K562 (cell line): ENCODE measurements around the gene APOC4. TPM values are rescaled to one million over a fixed set of nuclear protein-coding genes. Genes with fewer than 3 reads are reported as not detected.

Experiments used
- EZH2 ChIP-seq: IDR thresholded peaks from 2 replicates; pipeline ENCODE4 v1.6.1; 2012; ENCODE audit warnings: low read depth, mild to moderate bottlenecking, inconsistent platforms, low read length, borderline replicate concordance
- MAZ ChIP-seq, 2 experiments: fragments of 450-650 bp in 1 of 2; sonication (generic) in 1 of 2; formaldehyde crosslinking; IDR thresholded peaks in 1 of 2; conservative IDR thresholded peaks in 1 of 2; 2 replicates each; pipeline versions ENCODE4 v1.4.0 to v1.5.0; 2020; ENCODE audit warnings: mild to moderate bottlenecking in 1 of 2, missing genetic modification reagents in 1 of 2
- MLX ChIP-seq, 2 experiments: fragments of 450-650 bp in 1 of 2; sonication (generic) in 1 of 2; formaldehyde crosslinking; conservative IDR thresholded peaks; 2 replicates each; pipeline versions ENCODE4 v1.4.0 to v1.8.1; 2020 to 2022; ENCODE audit warnings: mild to moderate bottlenecking in 1 of 2, missing genetic modification reagents in 1 of 2
- POLR2B ChIP-seq: fragments of 450-650 bp; IDR thresholded peaks from 2 replicates; pipeline ENCODE4 v1.6.1; 2018; ENCODE audit warnings: low read depth; ENCODE audit not compliant: partially characterized antibody
- PYGO2 ChIP-seq: fragments of 450-650 bp; IDR thresholded peaks from 2 replicates; pipeline ENCODE4 v1.6.1; 2016; ENCODE audit warnings: mild to moderate bottlenecking, missing genetic modification characterization, moderate library complexity, missing compliant biosample characterization
- RAD51 ChIP-seq: fragments of 450-650 bp; IDR thresholded peaks from 2 replicates; pipeline ENCODE4 v1.7.1; 2016; ENCODE audit warnings: low read depth, mild to moderate bottlenecking, borderline replicate concordance
- RBFOX2 ChIP-seq: fragments of 200-400 bp; formaldehyde crosslinking; IDR thresholded peaks from 2 replicates; pipeline ENCODE4 v1.6.1; 2017; ENCODE audit warnings: low read depth, mild to moderate bottlenecking, low read length, moderate library complexity
- ZNF263 ChIP-seq: sonication (generic); formaldehyde crosslinking; IDR thresholded peaks from 2 replicates; pipeline ENCODE4 v1.8.0; 2022; ENCODE audit warnings: mild to moderate bottlenecking, missing genetic modification reagents, borderline replicate concordance
- polyA plus RNA-seq, 8 experiments: library from polyadenylated mRNA; depleted of rRNA in 4 of 8; stranded (reverse) in 5 of 8; unstranded in 3 of 8; fragments of >200 nt; fragmentation: Nextera tagmentation in 2 of 8; fragmentation: Illumina TruSeq in 1 of 8; extraction: Ambion mirVana in 2 of 8; extraction: Trizol in 1 of 8; gene quantifications; 2 replicates each; pipeline versions ENCODE4 v1.2.1 to v1.2.3, GENCODE V29; 2011 to 2014; ENCODE audit warnings: inconsistent platforms in 1 of 8, missing spikeins in 1 of 8
- total RNA-seq, 7 experiments: library from RNA; depleted of rRNA in 6 of 7; stranded (reverse); fragments of >200 nt in 6 of 7; fragmentation: Illumina TruSeq in 2 of 7; extraction: Trizol in 2 of 7; gene quantifications; 2 replicates each; pipeline versions ENCODE4 v1.2.1 to v1.2.3, GENCODE V29; 2011 to 2021; ENCODE audit warnings: low replicate concordance in 1 of 7
- TF ChIP-seq, protein P1 (sequence below), 2 experiments: fragments of 450-650 bp; conservative IDR thresholded peaks; 2 replicates each; pipeline ENCODE4 v1.6.1; 2017; ENCODE audit warnings: mild to moderate bottlenecking in 2 of 2, moderate library complexity in 2 of 2

APOC4 gene
- total and polyA plus RNA-seq, 9 of the 15 experiments (the other 6 are each of a cell fraction or from before 2014, with no cell fraction given), result 0.46 TPM; not detected in 8

DNA sequence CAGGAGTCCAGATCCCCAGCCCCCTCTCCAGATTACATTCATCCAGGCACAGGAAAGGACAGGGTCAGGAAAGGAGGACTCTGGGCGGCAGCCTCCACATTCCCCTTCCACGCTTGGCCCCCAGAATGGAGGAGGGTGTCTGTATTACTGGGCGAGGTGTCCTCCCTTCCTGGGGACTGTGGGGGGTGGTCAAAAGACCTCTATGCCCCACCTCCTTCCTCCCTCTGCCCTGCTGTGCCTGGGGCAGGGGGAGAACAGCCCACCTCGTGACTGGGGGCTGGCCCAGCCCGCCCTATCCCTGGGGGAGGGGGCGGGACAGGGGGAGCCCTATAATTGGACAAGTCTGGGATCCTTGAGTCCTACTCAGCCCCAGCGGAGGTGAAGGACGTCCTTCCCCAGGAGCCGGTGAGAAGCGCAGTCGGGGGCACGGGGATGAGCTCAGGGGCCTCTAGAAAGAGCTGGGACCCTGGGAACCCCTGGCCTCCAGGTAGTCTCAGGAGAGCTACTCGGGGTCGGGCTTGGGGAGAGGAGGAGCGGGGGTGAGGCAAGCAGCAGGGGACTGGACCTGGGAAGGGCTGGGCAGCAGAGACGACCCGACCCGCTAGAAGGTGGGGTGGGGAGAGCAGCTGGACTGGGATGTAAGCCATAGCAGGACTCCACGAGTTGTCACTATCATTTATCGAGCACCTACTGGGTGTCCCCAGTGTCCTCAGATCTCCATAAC is 36.4 kb upstream of the APOC4 start, which contains the start of gene APOE (continued):
- peak in 1 of 2 experiments; percentile 34; a peak in 1 of 4 replicates for TF ChIP-seq MAZ (CRISPR knock-in tag; conservative IDR thresholded peaks at IDR 0.05 in 1 of 2, IDR thresholded peaks at IDR 0.05 in 1 of 2)
- TF ChIP-seq, protein P1, sequence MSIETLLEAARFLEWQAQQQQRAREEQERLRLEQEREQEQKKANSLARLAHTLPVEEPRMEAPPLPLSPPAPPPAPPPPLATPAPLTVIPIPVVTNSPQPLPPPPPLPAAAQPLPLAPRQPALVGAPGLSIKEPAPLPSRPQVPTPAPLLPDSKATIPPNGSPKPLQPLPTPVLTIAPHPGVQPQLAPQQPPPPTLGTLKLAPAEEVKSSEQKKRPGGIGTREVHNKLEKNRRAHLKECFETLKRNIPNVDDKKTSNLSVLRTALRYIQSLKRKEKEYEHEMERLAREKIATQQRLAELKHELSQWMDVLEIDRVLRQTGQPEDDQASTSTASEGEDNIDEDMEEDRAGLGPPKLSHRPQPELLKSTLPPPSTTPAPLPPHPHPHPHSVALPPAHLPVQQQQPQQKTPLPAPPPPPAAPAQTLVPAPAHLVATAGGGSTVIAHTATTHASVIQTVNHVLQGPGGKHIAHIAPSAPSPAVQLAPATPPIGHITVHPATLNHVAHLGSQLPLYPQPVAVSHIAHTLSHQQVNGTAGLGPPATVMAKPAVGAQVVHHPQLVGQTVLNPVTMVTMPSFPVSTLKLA (conservative IDR thresholded peaks at IDR 0.05), result peak in 1 of 2 experiments; percentile 32; a peak in 2 of 4 replicates
- TF ChIP-seq POLR2B, result peak; percentile 23
- peak; percentile 55 for TF ChIP-seq RBFOX2
- peak; percentile 21; the same call in 1 of the 2 replicates for TF ChIP-seq ZNF263 (CRISPR knock-in tag)
- TF ChIP-seq PYGO2 (tag), result no peak
- TF ChIP-seq RAD51, result 0 out of 2 replicates have a peak, but pooled peaks have one; percentile 7
- TF ChIP-seq EZH2, result no peak
- no peak for TF ChIP-seq MLX (CRISPR knock-in tag; conservative IDR thresholded peaks at IDR 0.05)
